ENCODE measurements around the gene CCDC91.

CCDC91 gene

DNA sequence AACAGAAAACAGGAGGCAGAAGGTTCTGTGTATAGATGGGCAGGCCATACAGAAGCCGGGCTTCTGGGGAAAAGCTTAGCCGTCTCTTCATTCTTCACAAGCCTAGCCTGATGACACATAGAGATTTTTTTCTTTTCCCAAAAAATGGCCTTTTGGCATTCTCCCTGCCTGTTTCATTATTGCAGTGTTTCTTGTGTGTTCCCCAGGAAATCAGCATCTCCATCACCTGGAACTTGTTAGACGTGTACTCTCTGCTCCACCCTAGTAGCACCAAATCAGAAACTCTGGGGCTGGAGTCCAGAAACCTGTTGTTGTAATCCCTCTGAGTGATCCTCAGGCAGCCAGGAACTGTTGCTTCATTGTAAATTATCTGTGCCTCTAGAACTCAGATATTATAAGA lies 388.1 kb downstream of the CCDC91 start:
- no peak for DNase-seq

DNA sequence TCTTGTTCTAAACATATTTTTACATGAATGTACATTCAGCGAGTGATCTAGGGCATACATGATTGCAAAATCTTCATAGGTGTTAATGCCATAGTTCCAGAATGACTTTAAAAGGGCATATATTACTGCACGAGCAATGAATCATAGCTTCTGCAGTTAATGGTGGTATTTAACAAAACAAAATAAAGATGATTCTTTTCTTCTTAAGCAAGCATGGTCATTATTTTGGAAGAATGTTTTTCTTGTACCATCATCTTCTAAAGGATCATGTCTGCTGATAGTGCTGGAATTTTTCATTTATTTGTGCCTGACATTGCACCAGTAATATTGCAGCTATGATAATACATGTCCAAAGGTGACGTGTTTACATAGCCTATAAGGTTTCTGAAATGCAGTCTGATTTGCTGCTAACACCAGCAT lies 388.6 kb downstream of the CCDC91 start:
- DNase-seq, result no peak

DNA sequence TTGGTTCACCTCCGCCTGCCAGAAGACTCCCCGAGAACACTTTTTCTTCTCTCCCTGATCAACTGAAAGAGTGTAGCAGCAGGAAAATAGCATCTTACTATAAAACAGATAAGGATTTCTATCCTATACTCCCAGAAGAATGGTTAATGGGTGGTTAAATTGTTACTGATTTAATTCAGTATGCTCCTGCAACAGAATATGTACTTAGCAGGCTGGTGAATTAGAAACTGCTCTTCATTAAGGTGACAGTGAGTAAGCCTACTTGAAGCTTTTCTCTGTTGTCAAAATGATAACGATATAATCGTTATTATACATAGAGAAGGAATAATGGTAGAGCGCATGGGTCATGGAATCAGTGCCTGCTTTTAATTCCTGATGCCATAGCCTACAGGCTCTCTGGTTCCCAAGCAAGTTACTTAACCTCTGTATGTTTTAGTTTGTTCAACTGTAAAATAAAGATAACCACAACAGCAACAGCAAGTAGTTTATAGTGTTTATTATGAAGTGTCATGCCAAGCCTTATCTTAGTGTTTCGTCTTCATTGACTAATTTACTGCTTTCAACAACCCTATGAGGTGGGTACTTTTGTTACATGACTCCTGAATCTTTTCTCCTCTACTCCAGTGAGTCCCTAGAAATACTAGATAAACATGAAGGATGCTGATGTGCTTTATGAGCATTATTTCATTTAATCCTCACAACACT lies 392.6 kb downstream of the CCDC91 start:
- no peak for DNase-seq

DNA sequence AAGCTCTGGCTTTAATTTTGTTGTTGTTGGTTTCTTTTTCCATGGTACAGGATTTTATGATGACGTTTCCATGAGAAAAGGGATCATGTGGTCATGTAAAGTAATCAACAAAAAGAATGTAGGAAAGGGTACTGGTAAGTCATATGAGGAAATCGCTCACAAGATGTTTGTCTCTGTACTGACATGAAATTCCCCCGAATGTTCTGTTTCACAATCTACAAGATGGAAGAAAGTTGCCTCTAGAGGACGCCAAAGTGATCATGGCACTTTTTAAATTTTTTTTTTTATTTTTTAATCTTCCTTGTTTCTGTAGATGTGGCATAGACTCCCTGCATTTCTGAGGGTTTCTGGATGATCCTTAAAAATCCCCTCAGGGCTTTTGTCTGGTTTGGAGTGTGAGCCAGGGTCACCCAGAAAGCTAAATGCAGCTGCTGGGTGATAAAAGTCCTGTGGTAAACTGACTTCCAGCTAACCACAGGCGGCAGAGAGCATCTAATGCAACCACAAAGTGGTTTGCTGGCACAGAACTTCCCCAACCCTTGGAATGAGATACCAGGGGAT lies 393.5 kb downstream of the CCDC91 start:
- DNase-seq, result no peak

GRCh38 chr12:28585146-28585545 lies 394.9 kb downstream of the CCDC91 start:
- no peak for DNase-seq

- DNase-seq, result no peak
Measured at GRCh38 chr12:28586481-28586880, 396.2 kb downstream of the CCDC91 start.

GRCh38 chr12:28591831-28592230 lies 401.6 kb downstream of the CCDC91 start:
- no peak for DNase-seq
